AG10803 (cell line): ENCODE results near the gene PACRG.

ENCODE experiments used
- DNase-seq: peaks from one replicate; pipeline ENCODE4 v3.0.0; 2010; ENCODE audit warnings: low read depth
- H3K4me3 ChIP-seq: 2 replicates; pipeline ENCODE4 v1.5.1; 2011; ENCODE audit warnings: mild to moderate bottlenecking, low read length, control low read depth
- CTCF ChIP-seq: conservative IDR thresholded peaks from 2 replicates; pipeline ENCODE4 v1.5.1; 2011; ENCODE audit warnings: mild to moderate bottlenecking, low read length, control low read depth, inconsistent platforms

Gene PACRG

GRCh38 chr6:163199371-163199770 lies 471.6 kb downstream of the PACRG start:
- TF ChIP-seq CTCF, result no peak
- DNase-seq, result no peak
- H3K4me3 ChIP-seq, result no peak overlapping the region

GRCh38 chr6:163200289-163200688 lies 472.5 kb downstream of the PACRG start:
- TF ChIP-seq CTCF, result no peak
- DNase-seq, result no peak
- H3K4me3 ChIP-seq, result no peak overlapping the region

GRCh38 chr6:163200694-163201093 lies 472.9 kb downstream of the PACRG start:
- no peak for TF ChIP-seq CTCF
- DNase-seq, result no peak
- no peak overlapping the region for H3K4me3 ChIP-seq

GRCh38 chr6:163201855-163202254 lies 474.1 kb downstream of the PACRG start:
- no peak for TF ChIP-seq CTCF
- H3K4me3 ChIP-seq, result no peak overlapping the region
- no peak for DNase-seq

- no peak for TF ChIP-seq CTCF
- H3K4me3 ChIP-seq, result no peak overlapping the region
- no peak for DNase-seq
Observed at GRCh38 chr6:163206196-163206595, 478.4 kb downstream of the PACRG start.

- no peak for TF ChIP-seq CTCF
- no peak overlapping the region for H3K4me3 ChIP-seq
- no peak for DNase-seq
Observed at GRCh38 chr6:163207431-163208383, 479.9 kb downstream of the PACRG start.

GRCh38 chr6:163209005-163209404 lies 481.2 kb downstream of the PACRG start:
- DNase-seq, result no peak
- H3K4me3 ChIP-seq, result no peak overlapping the region

More at GRCh38 chr6:163209005-163209404, 481.2 kb downstream of the PACRG start:
- no peak for TF ChIP-seq CTCF
